Hypothalamus (tissue), 51 donors: ENCODE data around the gene CEACAM21.
A peak's percentile ranks its signal among the peaks of the same experiment; 100 is the strongest.

ENCODE experiments used
- DNase-seq, 51 donors: peaks; one replicate each; lab custom pipeline; 2025; lab: John Stamatoyannopoulos, UW

The CEACAM21 gene

DNA sequence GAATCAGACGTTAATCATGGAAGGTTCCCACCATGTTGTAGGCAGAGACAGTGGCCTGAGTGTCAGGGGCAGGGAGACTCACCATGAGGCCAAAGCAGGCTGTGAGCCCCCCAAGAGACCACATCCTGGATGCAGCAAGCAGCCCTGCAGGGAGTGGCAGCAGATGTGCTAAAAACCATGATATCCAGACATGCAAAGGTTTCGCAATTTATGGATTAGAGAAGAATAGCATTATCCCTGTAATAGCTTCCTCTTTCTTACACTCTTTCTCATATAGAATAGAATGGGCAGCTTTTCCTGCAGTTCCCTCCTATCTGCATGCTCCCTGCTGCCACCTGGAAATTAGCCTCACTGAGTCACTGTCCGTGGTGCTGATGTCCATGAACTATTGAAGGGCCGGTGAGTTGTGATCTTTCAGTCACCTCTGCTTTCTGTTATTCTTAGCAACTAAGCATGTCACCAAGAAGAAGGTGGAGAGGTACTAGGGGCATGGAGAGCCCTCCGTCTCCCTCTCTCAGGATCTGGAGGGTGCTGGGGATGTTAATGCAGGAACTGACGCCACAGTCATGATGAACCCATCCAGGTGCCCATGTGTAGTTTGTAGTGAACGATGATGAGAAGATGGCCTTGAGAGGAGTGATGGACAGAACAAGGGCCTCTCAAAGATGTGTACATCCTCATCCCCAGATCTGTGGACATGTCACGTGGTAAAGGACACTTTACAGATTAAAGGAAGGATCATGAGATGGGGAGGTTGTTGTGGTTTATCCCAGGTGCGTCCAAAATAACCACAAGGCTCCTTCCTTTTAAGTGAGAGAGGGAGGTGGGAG is 41.0 kb downstream of the CEACAM21 start:
- DNase-seq, result no peak

DNA sequence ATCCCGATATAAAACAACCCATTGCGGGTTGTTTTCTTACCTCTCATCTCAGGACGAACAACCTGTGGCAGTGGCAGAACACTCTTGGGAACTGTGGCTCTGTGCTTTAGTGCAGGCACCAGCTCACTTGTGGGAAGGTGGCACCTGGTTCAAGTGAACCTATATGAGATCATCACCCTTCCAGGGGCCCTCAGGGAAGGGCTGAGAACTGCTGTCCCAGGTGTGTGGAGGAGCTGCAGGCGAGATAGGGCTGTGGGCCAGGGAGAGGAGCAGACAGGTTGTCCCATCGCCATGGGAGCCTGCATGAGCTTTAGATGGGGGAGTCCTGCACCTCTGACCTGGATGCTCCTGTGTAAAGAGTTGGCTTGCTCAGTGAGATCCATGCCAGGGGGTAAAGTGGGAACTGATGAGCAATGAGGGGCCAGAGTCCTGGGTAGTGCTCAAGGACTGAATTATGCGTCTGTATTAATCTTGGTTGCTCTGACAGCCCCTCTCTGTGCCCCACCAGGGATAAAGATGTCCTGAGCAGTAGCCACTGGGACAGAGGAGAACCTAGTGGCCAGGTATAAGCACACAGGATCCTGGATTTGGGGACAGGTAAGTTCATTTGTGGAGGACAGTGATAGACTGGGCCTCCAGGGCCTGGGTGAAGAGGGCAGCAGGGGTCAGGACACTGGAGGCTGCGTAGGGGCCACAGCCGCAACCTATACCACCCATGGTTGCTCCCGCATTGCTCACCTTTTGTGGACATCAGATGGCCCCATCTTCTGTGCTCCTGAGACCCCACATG is 42.2 kb downstream of the CEACAM21 start:
- no peak for DNase-seq

- DNase-seq, result no peak
Observed at GRCh38 chr19:41619018-41619556, 43.1 kb downstream of the CEACAM21 start.

- no peak for DNase-seq
Observed at GRCh38 chr19:41620171-41620570, 44.2 kb downstream of the CEACAM21 start.

DNA sequence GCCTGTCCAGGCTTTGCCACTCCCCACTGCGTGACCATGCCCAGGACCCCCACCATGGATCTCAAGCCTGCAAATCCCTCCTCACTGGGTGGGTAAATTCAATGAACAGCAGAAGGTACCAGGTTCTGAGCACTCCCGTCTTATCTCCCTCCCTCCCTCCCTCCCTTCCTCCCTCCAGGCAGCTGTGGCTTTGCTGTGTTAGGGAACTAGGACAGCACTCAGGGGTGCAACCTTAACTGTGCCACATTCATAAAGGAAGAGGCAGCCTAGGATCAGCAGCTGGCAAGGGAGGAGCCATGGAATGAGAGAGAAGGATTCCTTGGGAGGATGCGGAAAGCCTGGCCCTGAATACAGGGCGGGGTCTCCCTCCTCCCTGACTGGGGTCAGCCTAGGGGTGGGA is 45.3 kb downstream of the CEACAM21 start:
- DNase-seq, result no peak

GRCh38 chr19:41621654-41622053 is 45.7 kb downstream of the CEACAM21 start:
- DNase-seq, result no peak

DNA sequence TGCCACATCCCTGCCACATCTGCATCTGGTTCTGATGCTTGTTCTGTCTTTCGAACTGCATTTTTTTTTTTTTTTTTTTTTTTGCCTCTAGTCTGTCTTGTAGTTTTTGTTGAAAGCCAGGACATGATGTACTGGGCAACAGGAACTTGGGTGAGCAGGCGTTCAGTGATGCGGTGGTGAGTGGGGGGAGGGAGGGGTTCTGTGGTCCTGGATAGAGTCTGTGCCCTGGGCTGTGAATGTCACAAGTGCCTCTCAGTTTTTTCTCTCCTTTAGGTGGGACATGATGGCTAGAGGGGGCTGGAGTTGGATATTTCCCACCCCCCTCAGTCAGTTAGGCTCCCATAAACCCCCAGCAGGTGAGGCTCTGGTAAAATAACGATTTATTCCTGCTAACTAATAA is 47.4 kb downstream of the CEACAM21 start:
- no peak for DNase-seq

GRCh38 chr19:41624515-41624914 is 48.5 kb downstream of the CEACAM21 start:
- no peak for DNase-seq

DNA sequence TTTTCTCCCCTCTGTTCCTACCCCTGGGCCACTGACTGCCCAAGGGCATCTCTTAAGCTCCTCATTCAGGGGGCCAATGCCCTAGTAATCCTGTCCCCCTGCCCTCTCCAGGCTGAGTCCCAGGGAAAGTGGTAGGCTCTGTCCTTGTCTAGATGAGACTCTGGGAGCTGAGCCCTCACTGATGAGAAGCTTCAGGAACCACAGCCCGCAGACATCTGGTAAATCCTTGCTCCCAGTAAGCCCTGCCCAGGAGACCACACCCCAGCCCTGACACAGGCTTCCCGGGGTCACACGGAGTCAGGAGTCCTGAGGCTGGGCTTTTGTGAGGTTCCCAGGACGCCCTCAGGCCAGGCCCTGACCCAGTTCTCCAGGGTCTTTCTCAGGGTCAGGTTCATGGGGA is 49.0 kb downstream of the CEACAM21 start:
- DNase-seq, result no peak

- DNase-seq, result no peak
Observed at GRCh38 chr19:41626278-41626677, 50.3 kb downstream of the CEACAM21 start.

DNA sequence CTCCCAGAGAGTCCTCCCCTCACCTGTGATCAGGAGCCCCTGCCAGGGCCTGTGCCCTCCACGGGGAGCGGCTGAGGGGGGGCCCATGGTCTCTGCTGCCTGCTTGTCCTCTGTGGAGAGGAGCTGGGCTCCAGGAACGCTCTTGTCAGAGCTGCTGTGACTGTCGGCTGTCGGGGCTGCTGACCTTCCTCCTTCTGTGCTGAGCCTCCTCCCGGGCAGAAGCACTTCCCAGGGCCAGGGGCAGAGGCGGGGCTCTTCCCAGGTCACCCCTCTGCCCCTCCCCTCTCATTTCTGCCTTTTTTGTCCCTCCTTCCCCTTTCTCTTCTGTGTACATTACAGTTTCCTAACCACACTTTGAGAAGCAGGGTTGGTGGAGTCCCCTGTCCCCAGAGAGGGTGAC is 50.9 kb downstream of the CEACAM21 start, which contains the start of gene CEACAM4:
Gene CEACAM4 (minus strand): TSS at position 198 of the 400 bp plus-strand sequence. CDS start 111 bp downstream, at position 87.
- DNase-seq, result peak in 5 of 51 donors; percentile 3 to 12 (median 5)

DNA sequence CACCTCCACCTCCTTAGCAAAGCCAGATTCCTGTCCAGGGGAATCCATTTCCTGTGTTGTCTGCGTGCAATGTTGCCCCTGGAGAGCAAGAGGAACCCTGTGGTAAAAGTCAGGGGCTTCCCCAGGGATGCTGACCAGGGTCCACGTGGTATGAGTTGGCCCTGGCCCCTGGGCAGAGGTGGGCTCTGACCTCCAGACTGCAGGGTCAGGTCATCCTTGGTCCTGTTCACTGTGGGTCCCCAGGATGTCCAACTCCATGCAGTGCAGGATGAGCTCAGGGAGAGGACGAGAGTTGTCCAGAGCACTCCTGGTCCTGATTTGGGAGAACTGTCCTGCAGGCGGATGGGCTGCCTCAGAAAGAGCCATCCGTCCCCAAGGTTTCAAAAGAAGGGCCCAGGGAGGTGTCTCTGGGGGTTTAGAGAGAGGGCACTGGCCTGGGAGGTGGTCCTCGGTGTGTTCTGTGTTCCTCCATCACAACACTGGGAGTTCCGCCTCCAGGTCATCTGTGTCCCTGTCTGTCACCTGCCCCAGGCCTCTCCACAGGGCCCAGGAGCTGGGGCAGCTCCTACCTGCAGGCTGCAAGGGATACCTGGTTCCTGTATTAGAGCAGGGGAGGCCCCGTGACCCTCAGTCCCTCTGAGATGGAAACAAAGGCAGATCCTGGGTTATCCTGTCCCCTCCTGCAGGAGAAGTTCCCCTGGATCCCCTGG is 52.2 kb downstream of the CEACAM21 start:
- DNase-seq, result no peak
